ENCODE data around the gene NEK1. TPM values are rescaled to one million over a fixed set of nuclear protein-coding genes. Genes with fewer than 3 reads are reported as not detected.

Gene NEK1
- total RNA-seq, 2 donors from 2014 or later = 6.9 to 7.4 TPM

DNA sequence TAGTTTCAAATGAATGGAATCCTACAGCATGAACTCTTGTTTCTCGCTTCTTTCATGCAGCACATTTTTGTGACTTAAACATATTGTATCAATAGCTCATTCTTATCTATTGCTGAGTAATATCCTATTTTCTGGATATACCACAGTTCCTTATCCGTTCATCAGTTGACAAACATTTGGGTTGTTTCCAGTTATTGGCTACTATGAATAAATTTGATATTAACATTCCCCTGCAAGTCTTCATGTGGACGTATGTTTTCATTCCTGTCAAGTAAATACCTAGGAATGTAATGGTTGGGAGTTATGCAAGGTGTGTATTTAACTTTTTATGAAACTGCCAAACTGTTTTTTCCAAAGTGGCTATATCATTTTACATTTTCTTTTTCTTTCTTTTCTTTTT is 227.6 kb downstream of the NEK1 start:
- no peaks in the 10 kb centered on the region for H3K27me3 ChIP-seq
- intact Hi-C loops (cut with DNase I) = no loop called here
- no peaks in the 10 kb centered on the region for H3K36me3 ChIP-seq
- TF ChIP-seq, protein P1, sequence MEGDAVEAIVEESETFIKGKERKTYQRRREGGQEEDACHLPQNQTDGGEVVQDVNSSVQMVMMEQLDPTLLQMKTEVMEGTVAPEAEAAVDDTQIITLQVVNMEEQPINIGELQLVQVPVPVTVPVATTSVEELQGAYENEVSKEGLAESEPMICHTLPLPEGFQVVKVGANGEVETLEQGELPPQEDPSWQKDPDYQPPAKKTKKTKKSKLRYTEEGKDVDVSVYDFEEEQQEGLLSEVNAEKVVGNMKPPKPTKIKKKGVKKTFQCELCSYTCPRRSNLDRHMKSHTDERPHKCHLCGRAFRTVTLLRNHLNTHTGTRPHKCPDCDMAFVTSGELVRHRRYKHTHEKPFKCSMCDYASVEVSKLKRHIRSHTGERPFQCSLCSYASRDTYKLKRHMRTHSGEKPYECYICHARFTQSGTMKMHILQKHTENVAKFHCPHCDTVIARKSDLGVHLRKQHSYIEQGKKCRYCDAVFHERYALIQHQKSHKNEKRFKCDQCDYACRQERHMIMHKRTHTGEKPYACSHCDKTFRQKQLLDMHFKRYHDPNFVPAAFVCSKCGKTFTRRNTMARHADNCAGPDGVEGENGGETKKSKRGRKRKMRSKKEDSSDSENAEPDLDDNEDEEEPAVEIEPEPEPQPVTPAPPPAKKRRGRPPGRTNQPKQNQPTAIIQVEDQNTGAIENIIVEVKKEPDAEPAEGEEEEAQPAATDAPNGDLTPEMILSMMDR (IDR thresholded peaks at IDR 0.05) = no peak
- H3K4me3 ChIP-seq = no peak overlapping the region
- H3K9ac ChIP-seq (ENCODE audit: low read depth in 2 of 2, low read length in 2 of 2) = no peak overlapping the region
- DNase-seq = no peak
- H3K27ac ChIP-seq = no peak overlapping the region
- H3K9me3 ChIP-seq = no peaks in the 10 kb centered on the region
- no peaks in the 10 kb centered on the region for H3K4me1 ChIP-seq

DNA sequence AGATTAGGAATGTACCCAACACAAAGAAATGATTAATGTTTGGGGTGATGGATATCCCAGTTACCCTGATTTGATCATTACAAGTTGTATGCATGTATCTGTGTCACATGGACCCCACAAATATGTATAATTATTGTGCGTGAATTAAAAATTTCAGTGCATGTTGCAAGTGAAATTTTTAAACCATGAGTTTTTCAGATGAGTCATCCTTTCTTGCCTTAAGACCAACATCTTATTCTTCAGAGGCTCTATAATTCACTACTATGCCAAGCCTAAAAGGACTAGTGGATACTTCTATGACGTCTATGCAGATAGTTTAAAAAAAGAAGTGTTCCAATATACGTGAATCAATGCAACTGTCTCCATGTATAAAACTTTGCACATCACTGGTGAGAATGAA is 228.7 kb downstream of the NEK1 start:
- H3K27me3 ChIP-seq = no peaks in the 10 kb centered on the region

GRCh38 chr4:169379688-169380087 is 232.7 kb downstream of the NEK1 start:
- Histone ChIP-seq H3K27me3 (no peaks in the 10 kb centered on the region), H3K9me3 (no peaks in the 10 kb centered on the region), H3K4me1 (no peaks in the 10 kb centered on the region), H3K27ac (no peak overlapping the region), H3K9ac (ENCODE audit: low read depth in 2 of 2, low read length in 2 of 2) (no peak overlapping the region), H3K4me3 (no peak overlapping the region), H3K36me3 (no peaks in the 10 kb centered on the region)
- no peak for DNase-seq
- TF ChIP-seq, protein P1 (IDR thresholded peaks at IDR 0.05) = no peak
- intact Hi-C loops (cut with DNase I) = no loop called here

More for the DNA sequence above, 228.7 kb downstream of the NEK1 start:
- H3K27ac ChIP-seq = no peak overlapping the region
- H3K4me3 ChIP-seq = no peak overlapping the region
- H3K36me3 ChIP-seq = no peaks in the 10 kb centered on the region
- no peak overlapping the region for H3K9ac ChIP-seq (ENCODE audit: low read depth in 2 of 2, low read length in 2 of 2)
- TF ChIP-seq, protein P1 (IDR thresholded peaks at IDR 0.05) = no peak
- intact Hi-C loops (cut with DNase I) = no loop called here
- H3K4me1 ChIP-seq = no peaks in the 10 kb centered on the region
- no peaks in the 10 kb centered on the region for H3K9me3 ChIP-seq
- DNase-seq = no peak

DNA sequence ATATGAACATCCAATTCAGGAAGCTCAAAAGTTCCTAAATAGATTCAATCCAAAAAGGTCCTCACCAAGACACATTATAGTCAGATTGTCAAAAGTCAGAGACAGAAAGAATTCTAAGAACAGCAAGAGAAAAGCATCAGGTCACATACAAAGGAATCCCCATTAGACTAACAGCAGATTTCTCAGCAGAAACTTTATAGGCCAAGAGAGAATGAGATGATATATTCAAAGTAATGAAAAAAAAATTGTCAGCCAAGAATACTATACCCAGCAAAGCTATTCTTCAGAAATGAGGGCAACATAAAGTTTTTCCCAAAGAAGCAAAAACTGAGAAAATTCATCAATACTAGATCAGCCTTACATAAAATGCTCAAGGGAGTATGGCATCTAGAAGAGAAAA is 235.0 kb downstream of the NEK1 start:
- no peak overlapping the region for H3K4me3 ChIP-seq
- no peak overlapping the region for H3K27ac ChIP-seq
- intact Hi-C loops (cut with DNase I) = no loop called here
- TF ChIP-seq, protein P1 (IDR thresholded peaks at IDR 0.05) = no peak
- H3K36me3 ChIP-seq = no peaks in the 10 kb centered on the region
- no peaks in the 10 kb centered on the region for H3K27me3 ChIP-seq
- no peak for DNase-seq
- no peaks in the 10 kb centered on the region for H3K9me3 ChIP-seq
- no peaks in the 10 kb centered on the region for H3K4me1 ChIP-seq
- H3K9ac ChIP-seq (ENCODE audit: low read depth in 2 of 2, low read length in 2 of 2) = no peak overlapping the region

DNA sequence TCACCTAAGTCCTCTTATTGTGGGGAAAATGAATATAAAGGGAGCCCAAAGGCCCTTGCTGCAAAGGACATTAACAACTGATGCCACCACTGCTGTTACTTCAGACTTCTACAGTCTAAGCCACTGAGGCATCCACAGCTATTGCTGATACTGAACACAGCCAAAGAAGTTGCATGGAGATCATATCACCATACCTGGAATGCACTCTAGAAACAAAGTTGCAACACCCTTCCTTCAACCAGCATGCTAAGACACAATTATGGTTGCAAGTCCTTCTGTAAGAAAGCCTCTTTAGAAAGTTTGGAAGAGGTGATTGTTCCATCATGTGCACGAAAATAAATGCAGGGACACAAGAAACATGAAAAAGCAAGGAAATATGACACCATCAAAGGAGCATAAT is 236.0 kb downstream of the NEK1 start:
- Histone ChIP-seq H3K9ac (ENCODE audit: low read depth in 2 of 2, low read length in 2 of 2) (no peak overlapping the region), H3K4me1 (no peaks in the 10 kb centered on the region), H3K4me3 (no peak overlapping the region), H3K9me3 (no peaks in the 10 kb centered on the region), H3K36me3 (no peaks in the 10 kb centered on the region), H3K27me3 (no peaks in the 10 kb centered on the region), H3K27ac (no peak overlapping the region)
- no peak for DNase-seq
- intact Hi-C loops (cut with DNase I) = no loop called here
- TF ChIP-seq, protein P1 (IDR thresholded peaks at IDR 0.05) = no peak

- H3K27me3 ChIP-seq = no peaks in the 10 kb centered on the region
- intact Hi-C loops (cut with DNase I) = no loop called here
These were observed 239.6 kb downstream of the NEK1 start for GRCh38 chr4:169372791-169373190.

More at GRCh38 chr4:169372791-169373190, 239.6 kb downstream of the NEK1 start:
- no peak for DNase-seq
- TF ChIP-seq, protein P1 (IDR thresholded peaks at IDR 0.05) = no peak
- Histone ChIP-seq H3K4me3 (no peak overlapping the region), H3K36me3 (no peaks in the 10 kb centered on the region), H3K4me1 (no peaks in the 10 kb centered on the region), H3K27ac (no peak overlapping the region), H3K9me3 (no peaks in the 10 kb centered on the region), H3K9ac (ENCODE audit: low read depth in 2 of 2, low read length in 2 of 2) (no peak overlapping the region)
